Loucy (cell line): ENCODE data around the gene ZSWIM7.

ENCODE experiments used
- EZH2phosphoT487 ChIP-seq: fragments of 200-600 bp; IDR thresholded peaks from 2 replicates; pipeline ENCODE4 v1.6.1; 2018; ENCODE audit warnings: antibody characterized with exemption, mild to moderate bottlenecking, moderate library complexity, borderline replicate concordance
- TF ChIP-seq, protein P1 (sequence below): fragments of 200-600 bp; sonication (generic); conservative IDR thresholded peaks from 2 replicates; pipeline ENCODE4 v1.5.1; 2014; ENCODE audit warnings: mild to moderate bottlenecking, antibody characterized with exemption, low read length

DNA sequence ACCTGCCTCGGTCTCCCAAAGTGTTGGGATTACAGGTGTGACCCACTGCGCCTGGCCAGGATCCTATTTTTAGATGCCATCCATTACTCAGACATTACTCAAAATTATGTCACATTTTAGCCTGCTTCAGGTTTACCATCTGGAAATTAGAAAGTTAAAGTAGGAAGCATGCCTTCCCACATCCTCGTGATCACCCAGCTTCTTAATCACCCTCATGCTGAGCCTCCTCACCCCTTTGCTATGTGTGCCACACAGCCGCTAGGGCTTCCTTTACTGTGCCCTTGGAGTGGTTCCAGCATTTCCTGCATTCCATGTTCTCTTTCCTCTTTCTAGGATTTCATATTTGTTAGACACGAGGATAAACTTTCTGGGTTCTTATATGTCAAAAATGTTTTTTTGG lies 45.3 kb downstream of the ZSWIM7 start:
- TF ChIP-seq, protein P1, sequence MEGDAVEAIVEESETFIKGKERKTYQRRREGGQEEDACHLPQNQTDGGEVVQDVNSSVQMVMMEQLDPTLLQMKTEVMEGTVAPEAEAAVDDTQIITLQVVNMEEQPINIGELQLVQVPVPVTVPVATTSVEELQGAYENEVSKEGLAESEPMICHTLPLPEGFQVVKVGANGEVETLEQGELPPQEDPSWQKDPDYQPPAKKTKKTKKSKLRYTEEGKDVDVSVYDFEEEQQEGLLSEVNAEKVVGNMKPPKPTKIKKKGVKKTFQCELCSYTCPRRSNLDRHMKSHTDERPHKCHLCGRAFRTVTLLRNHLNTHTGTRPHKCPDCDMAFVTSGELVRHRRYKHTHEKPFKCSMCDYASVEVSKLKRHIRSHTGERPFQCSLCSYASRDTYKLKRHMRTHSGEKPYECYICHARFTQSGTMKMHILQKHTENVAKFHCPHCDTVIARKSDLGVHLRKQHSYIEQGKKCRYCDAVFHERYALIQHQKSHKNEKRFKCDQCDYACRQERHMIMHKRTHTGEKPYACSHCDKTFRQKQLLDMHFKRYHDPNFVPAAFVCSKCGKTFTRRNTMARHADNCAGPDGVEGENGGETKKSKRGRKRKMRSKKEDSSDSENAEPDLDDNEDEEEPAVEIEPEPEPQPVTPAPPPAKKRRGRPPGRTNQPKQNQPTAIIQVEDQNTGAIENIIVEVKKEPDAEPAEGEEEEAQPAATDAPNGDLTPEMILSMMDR: no peak
- no peak for TF ChIP-seq EZH2phosphoT487
